Breast epithelium (tissue), 3 donors: Measurements from ENCODE around the gene PRR3.

Experiments
- CTCF ChIP-seq, 3 donors: fragments of 450-650 bp; IDR thresholded peaks; one replicate each; pipeline ENCODE4 v1.5.1; 2016 to 2017; ENCODE audit warnings: antibody characterized with exemption in 3 of 3, mild to moderate bottlenecking in 3 of 3, moderate library complexity in 3 of 3
- POLR2A ChIP-seq: fragments of 450-650 bp; IDR thresholded peaks from one replicate; pipeline ENCODE4 v1.6.1; 2016; ENCODE audit warnings: antibody characterized with exemption, mild to moderate bottlenecking, moderate library complexity

- no peak for TF ChIP-seq CTCF (IDR thresholded peaks at IDR 0.05)
- TF ChIP-seq POLR2A = no peak
These were observed 46.9 kb downstream of the PRR3 start for GRCh38 chr6:30603961-30604360.
